Lower leg skin (tissue), 4 donors: Measurements from ENCODE around the gene LRRC3B. TPM values are rescaled to one million over a fixed set of nuclear protein-coding genes. Genes with fewer than 3 reads are reported as not detected.

Experiments used
- DNase-seq, 2 donors: peaks; one replicate each; pipeline ENCODE4 v3.0.0-alpha.2; 2019; ENCODE audit warnings: low spot score in 2 of 2
- H3K4me3 ChIP-seq: fragments of 200-600 bp; sonication (generic); 2 replicates; pipeline ENCODE4 v1.5.1; 2017; ENCODE audit warnings: mild to moderate bottlenecking, low read depth; ENCODE audit not compliant: poor library complexity, severe bottlenecking
- POLR2A ChIP-seq, 2 donors: fragments of 450-650 bp; IDR thresholded peaks; one replicate each; pipeline ENCODE4 v1.6.1; 2016 to 2017; ENCODE audit warnings: antibody characterized with exemption in 2 of 2, mild to moderate bottlenecking in 1 of 2, moderate library complexity in 1 of 2
- WGBS, 2 donors: methylation state at CpG; one replicate each; pipeline ENCODE4 v1.1.5; 2018; 5-methylcytosine and 5-hydroxymethylcytosine counted together
- intact Hi-C: fragments of 100-400 bp; cut with DNase I; formaldehyde crosslinking; loops from one replicate; pipeline ENCODE4 v1.15.0; 2023; ENCODE audit warnings: low total_unique reads
- total RNA-seq, 4 donors: library from RNA; depleted of rRNA; stranded (reverse); fragments of >200 nt; gene quantifications; one replicate each; pipeline ENCODE4 v1.1.0, GENCODE V29; 2016
- TF ChIP-seq, protein P1 (sequence below), 3 donors: fragments of 450-650 bp; IDR thresholded peaks; one replicate each; pipeline ENCODE4 v1.5.1; 2016; ENCODE audit warnings: antibody characterized with exemption in 3 of 3, mild to moderate bottlenecking in 3 of 3, moderate library complexity in 2 of 3

The LRRC3B gene
- total RNA-seq, 4 donors from 2014 or later: 0.03 to 0.21 (median 0.04) TPM; not detected in 1

DNA sequence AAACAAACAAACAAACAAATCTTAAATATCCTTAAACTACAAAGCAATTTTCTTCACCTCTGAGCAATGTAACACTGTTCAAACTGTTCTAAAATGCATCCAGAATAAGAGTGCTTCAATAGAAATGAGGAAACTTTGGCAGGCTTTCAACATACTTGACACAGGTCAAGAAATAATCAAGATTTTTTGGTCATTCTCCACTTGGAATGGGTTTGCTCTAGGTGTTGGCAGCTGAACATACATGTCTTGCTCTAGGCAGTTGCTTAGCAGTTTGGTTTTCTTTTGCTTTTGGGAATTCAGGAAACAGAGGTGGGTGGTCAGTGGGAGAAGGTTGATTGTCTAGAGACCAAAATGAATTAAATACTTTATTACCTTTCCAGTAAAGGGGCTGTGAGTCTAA, 1.4 kb upstream of the LRRC3B start:
- TF ChIP-seq POLR2A (IDR thresholded peaks at IDR 0.05): no peak
- TF ChIP-seq, protein P1, sequence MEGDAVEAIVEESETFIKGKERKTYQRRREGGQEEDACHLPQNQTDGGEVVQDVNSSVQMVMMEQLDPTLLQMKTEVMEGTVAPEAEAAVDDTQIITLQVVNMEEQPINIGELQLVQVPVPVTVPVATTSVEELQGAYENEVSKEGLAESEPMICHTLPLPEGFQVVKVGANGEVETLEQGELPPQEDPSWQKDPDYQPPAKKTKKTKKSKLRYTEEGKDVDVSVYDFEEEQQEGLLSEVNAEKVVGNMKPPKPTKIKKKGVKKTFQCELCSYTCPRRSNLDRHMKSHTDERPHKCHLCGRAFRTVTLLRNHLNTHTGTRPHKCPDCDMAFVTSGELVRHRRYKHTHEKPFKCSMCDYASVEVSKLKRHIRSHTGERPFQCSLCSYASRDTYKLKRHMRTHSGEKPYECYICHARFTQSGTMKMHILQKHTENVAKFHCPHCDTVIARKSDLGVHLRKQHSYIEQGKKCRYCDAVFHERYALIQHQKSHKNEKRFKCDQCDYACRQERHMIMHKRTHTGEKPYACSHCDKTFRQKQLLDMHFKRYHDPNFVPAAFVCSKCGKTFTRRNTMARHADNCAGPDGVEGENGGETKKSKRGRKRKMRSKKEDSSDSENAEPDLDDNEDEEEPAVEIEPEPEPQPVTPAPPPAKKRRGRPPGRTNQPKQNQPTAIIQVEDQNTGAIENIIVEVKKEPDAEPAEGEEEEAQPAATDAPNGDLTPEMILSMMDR (IDR thresholded peaks at IDR 0.05): no peak
- intact Hi-C loops: no loop called here
- DNase-seq: no peak
- H3K4me3 ChIP-seq: no peak overlapping the region

DNA sequence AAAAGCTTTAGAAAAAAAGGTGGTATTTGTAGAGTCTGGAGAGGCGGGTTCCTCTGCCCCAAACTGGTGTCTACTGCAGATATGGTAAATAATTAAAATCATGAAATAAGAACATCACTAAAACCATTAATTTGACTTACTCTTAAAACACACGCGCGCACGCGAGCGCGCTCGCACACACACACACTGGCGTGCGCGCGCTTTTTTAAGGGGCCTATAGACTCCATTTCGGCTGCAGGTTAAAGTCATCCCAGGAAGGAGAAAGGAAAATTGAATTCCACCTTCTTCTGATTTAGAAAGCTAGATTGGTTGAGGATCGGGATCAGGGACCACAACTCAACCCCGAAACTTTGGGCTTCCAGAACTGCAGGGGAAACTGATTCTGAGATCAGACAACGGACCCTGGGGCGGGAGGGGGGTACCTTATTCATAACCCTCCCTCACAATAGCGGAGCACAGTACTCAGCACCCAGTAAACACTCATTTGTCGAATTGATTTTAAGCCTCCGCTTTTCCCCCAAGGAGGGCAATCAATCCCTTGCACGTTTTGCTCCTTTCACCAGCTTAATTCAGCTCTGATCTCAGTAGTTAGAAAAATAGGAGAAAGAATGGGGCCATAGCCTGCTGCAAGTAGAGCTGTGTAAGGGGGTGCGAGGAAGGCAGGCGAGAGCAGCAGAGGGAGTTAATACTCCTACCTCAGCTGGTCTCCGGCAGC, 509 bp upstream of the LRRC3B start:
- intact Hi-C loops: no loop called here
- 13 to 15% methylated on average over 25 of the region's 25 CpGs for WGBS, 2 donors
- DNase-seq: no peak
- TF ChIP-seq, protein P1 (IDR thresholded peaks at IDR 0.05): no peak
- TF ChIP-seq POLR2A (IDR thresholded peaks at IDR 0.05): no peak
- peak overlapping the region; percentile 2 for H3K4me3 ChIP-seq

DNA sequence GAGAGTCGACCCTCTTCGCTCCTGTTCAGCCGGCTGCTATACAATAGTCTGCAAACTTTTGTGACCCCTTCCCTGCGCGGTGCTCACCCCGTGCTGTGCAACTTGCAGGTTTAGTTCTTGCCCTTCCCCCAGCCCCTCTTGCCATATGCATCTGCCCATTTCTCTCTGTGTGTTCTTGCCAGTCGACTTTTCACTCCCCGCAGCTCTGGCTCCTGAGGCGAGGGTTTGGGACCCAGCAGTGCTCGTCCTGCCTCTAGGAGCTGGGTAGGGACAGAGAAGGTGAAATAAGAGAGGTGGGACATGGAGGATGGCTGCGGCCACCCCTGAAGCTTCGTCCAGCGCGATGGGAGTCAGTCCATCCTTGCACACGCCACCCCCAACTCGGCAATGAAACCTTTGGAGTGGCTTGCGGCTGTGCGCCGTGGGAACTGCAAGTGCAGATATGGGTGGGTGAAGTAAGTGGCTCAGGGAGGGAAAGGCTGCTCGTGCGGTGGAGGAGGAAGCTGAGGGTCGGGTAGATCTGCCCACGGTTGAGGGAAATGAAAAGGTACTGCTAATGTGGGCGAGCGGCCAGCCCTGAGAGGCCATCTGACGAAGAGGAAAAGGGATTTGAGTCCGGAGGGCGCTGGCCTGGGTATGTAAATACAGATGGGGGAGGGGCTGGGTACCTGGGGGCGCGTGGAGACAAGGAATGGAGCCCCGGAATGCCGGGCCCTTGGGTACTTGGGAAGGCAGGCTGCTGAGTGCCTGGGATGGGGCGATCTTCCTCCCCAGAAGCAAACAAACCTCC, 1.0 kb downstream of the LRRC3B start:
- H3K4me3 ChIP-seq: no peak overlapping the region

DNA sequence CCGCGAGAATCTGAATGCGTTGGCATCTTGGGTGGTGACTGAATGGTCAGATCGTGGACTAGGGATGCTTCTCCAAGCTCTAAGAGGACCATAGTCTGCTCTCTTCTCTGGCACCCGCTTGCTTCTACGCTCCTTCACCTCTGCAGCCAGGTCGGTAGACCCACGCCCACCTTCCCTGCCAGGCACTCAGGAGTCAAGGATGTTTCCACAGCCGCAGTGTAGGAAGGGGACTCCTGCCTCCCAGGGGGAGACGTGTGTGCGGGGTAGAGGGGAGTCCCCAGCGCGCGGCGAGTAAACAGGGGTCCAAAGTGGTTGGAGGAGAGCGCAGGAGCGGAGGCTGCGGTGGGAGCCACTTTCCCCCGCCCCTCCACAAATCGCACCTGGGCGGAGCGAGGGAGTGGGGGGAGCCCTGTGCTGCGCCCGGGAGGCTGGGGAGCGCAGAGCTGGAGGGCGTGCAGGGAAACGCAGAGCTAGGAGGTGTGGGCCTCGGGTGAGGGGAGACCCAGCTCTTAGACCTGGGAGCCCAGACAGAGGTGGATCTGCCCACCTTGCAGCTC, 1.7 kb downstream of the LRRC3B start:
- no peak overlapping the region for H3K4me3 ChIP-seq
- 15 to 16% methylated on average over 24 to 28 of the region's 28 CpGs for WGBS, 2 donors
- no peak for DNase-seq
- intact Hi-C loops: no loop called here
- TF ChIP-seq, protein P1 (IDR thresholded peaks at IDR 0.05): no peak

More for the DNA sequence above, 1.0 kb downstream of the LRRC3B start:
- 2% methylated on average over 33 of the region's 33 CpGs for WGBS, 2 donors
- no peak for DNase-seq
- intact Hi-C loops: no loop called here
- TF ChIP-seq POLR2A (IDR thresholded peaks at IDR 0.05): no peak
- TF ChIP-seq, protein P1 (IDR thresholded peaks at IDR 0.05): no peak

DNA sequence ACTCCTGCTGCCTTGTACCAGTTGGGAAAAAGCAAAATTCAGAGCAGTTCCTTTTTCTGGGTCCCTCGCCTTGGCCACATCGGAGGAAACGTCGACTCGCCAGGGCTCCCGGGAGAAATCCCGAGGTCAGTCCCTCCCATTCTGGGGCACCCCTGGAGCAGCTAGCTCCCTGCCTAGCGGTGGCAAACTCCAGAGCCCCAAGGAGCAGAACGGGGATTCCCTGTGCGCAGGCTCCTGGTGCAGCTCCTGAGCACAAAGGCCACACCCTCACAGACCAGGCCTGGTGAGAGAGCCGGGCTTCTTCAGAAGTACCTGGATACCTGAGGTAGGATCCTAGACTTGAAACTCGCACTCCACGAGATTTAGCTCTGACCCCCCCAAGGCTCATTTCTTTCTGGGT, 2.6 kb downstream of the LRRC3B start:
- no peak overlapping the region for H3K4me3 ChIP-seq

More for the DNA sequence above, 2.6 kb downstream of the LRRC3B start:
- WGBS, 2 donors: 43% methylated on average over 13 of the region's 13 CpGs
- intact Hi-C loops: no loop called here
- no peak for DNase-seq
- TF ChIP-seq, protein P1 (IDR thresholded peaks at IDR 0.05): no peak
- TF ChIP-seq POLR2A (IDR thresholded peaks at IDR 0.05): no peak
